GM19240 (cell line): Measurements from ENCODE around the gene SLFN12L.
A peak's percentile ranks its signal among the peaks of the same experiment; 100 is the strongest.
"Not testable (repeated sequence)": the region's sequence is repeated elsewhere in the genome, so short reads cannot be mapped to it uniquely, and the experiment has no call there.

Experiments used
- DNase-seq: peaks from one replicate; pipeline ENCODE4 v3.0.0; 2011; ENCODE audit warnings: low spot score; ENCODE audit not compliant: insufficient read length

Gene SLFN12L

DNA sequence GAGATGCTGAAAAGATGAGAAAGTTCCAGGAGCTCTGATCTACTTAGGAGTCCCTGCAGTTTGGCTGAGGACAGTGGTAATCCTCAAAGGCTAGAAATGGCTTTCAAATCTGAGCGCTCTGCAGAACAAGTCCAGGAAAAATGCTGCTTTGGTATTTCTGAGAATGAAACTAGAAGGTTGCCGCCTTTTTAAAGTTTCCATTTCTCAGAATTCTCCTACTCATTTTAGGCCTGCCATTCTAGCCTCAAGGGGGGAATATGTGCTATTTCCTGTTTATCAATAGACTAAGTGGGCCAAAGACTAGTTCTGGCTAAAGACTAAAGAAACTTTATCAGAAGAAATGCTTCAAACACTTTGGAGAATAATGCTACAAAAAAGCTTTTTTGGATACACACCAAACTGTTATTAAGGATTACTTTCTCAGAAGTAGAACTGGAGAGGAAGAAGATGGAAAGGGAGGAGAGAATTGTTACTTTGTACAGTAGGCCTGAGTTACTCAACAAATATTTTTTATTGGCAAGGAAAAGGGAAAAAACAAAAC is at the start of gene SLFN12L:
Gene SLFN12L (minus strand): TSS at position 78 of the 541 bp plus-strand sequence. CDS start 15,314 bp downstream, outside the sequence.
- no peak for DNase-seq

GRCh38 chr17:35586569-35587073 is 49.1 kb upstream of the SLFN12L start:
- DNase-seq, result no peak

- DNase-seq, result no peak
Measured at GRCh38 chr17:35584061-35584460, 46.6 kb upstream of the SLFN12L start.

DNA sequence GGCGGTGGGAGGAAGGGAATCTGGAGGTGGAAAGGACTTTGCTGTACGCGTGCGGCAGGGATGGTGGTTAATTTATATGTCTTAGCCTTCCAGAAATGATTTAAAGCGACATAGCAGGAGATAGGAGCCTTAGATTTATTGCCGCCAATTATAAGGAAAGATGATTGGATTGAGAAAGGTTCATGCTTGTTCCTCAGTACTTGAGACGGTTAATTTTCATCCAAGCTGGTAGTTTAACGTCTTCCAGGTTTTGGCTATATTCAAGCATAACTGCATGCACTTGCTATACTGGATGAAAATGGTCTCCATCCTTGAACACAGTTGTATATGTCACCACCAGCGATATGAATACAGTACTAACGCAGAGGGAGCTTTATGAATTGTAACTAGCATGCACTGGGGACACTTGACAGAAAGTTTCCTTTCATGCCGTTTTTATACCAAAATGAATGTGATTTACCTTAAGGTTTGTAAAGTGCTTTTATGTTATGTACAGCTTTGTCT is 41.5 kb upstream of the SLFN12L start:
- no peak for DNase-seq

- DNase-seq, result peak; percentile 58
Measured at GRCh38 chr17:35578197-35578928, 40.9 kb upstream of the SLFN12L start, which contains the start of gene PEX12. TSS of gene PEX12 (minus strand) at chr17:35578571. CDS start at chr17:35578021, 550 bp downstream.

DNA sequence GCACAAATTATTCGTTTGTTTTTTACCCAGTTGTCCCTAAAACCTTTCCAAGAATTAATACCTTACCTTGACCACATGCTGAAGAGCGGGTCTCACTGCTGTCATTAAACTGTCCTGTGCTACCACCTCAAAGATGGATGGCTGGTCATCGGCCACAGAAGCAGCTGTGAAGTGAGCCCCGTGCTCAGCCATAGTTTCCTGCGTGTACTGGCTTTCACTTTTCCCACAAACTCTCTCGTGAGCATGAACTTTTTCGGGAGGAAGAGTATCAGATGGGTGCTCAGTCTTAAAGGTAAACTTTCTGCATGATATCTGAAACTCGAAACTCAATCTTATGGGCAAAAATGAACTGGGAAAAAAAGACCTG is 40.3 kb upstream of the SLFN12L start:
- no peak for DNase-seq

- no peak for DNase-seq
Measured at GRCh38 chr17:35575759-35576158, 38.3 kb upstream of the SLFN12L start.

- no peak for DNase-seq
Measured at GRCh38 chr17:35569405-35569804, 31.9 kb upstream of the SLFN12L start.

DNA sequence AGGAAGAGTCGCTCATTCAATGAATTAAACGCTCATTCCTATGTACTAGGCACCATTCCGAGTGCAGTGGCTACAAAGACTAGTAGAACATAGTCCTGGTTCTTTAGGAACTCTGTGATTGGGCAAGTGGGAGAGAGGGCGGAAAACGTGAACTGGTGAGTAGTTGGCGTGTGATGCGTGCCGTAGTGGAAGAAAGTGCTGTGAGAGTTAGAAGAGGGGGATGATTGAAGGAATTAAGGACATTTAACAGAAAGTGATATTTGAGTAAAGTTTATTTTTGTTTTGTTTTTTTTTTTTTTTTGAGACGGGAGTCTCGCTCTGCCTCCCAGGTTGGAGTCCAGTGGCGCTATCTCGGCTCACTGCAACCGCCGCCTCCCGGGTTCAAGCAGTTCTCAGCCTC is 31.1 kb upstream of the SLFN12L start:
- DNase-seq, result no peak

- DNase-seq, result no peak
Measured at GRCh38 chr17:35566968-35567367, 29.5 kb upstream of the SLFN12L start.

- DNase-seq, result not testable (repeated sequence)
Measured at GRCh38 chr17:35563181-35563580, 25.7 kb upstream of the SLFN12L start.

GRCh38 chr17:35560703-35561102 is 23.2 kb upstream of the SLFN12L start, which contains the start of gene SLFN14:
TSS of gene SLFN14 (minus strand) at chr17:35560819. CDS start at chr17:35558062, 2,757 bp downstream.
- no peak for DNase-seq

GRCh38 chr17:35559495-35560210 is 22.2 kb upstream of the SLFN12L start:
- DNase-seq, result no peak

GRCh38 chr17:35557353-35557752 is 19.9 kb upstream of the SLFN12L start:
- DNase-seq, result no peak

DNA sequence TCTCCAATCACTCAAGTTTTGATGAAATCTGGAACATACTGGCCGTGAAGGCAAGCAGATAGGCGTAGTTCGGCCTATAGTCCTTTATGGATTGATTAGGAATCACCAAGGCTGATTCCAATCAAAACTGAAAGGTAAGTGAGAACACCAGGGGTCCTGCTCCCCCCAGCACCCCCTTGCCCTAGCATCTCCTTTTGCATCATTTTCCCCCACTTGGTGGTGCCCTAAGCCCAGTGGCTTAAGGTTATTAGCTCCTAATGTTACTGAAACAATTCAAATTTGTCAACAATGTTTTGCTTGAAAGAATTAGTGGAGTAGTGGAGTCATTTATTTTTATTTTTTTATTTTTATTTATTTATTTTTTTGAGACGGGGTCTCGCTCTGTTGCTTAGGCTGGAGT is 18.2 kb upstream of the SLFN12L start:
- DNase-seq, result no peak

- no peak for DNase-seq
Measured at GRCh38 chr17:35554668-35555067, 17.2 kb upstream of the SLFN12L start.

GRCh38 chr17:35553310-35553709 is 15.8 kb upstream of the SLFN12L start:
- no peak for DNase-seq

DNA sequence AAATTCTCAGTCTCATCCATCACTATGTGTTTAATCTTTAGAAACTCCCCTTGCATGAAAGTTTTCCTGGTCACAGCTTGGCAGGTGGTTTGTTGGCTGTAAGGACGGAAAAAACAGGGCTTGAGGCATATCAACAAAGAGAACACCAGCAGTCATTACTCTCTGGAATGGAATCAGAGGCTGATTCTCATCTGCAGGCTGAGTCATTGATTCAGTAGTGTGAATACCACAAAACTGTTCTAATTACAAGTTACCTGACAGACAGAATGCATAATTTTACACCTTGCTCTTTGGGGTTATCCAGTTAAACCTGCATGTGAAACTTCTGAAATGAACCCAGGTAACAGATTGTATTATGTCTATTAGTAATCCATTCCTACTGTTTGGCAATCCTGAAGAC is 11.5 kb upstream of the SLFN12L start:
- no peak for DNase-seq

- DNase-seq, result no peak
Measured at GRCh38 chr17:35548208-35548810, 10.8 kb upstream of the SLFN12L start.

DNA sequence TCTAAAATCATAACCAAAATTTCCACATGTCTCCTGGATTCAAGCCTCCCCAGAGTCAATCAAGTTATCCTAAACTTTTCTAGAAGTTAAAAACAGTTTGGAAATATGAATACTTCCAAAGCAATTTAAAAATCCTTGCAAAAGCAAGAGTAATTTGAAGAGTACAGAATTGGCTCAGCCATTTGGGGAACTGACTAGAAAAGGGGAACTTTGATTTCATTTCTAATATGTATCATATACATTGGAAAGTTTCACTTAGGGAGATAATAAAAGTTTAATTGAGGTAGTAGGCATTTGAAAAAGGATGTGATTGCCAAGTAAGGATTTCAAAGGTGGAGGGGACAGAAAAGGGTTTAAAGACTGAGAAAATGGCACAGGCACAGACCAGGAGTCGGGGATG is 9.0 kb upstream of the SLFN12L start:
- no peak for DNase-seq

- DNase-seq, result no peak
Measured at GRCh38 chr17:35545150-35545549, 7.7 kb upstream of the SLFN12L start.

- DNase-seq, result no peak
Measured at GRCh38 chr17:35543856-35544255, 6.4 kb upstream of the SLFN12L start.
